AG09309 (cell line): Measurements from ENCODE around the gene SMIM43.
"Not testable (repeated sequence)": the region's sequence is repeated elsewhere in the genome, so short reads cannot be mapped to it uniquely, and the experiment has no call there.

Source experiments
- DNase-seq: peaks from one replicate; pipeline ENCODE4 v3.0.0-alpha.2; 2010; ENCODE audit warnings: low read depth
- H3K4me3 ChIP-seq: 2 replicates; pipeline ENCODE4 v1.5.1; 2011; ENCODE audit warnings: mild to moderate bottlenecking, low read depth, low read length, moderate library complexity; ENCODE audit not compliant: control insufficient read depth
- TF ChIP-seq, protein P1 (sequence below): IDR thresholded peaks from 2 replicates; pipeline ENCODE4 v1.5.1; 2011; ENCODE audit warnings: mild to moderate bottlenecking, low read depth, low read length, inconsistent platforms; ENCODE audit not compliant: insufficient read depth, control insufficient read depth; ENCODE audit errors: missing control alignments

Gene SMIM43

GRCh38 chr4:121739575-121739974 lies 25.4 kb downstream of the SMIM43 start:
- no peak overlapping the region for H3K4me3 ChIP-seq
- TF ChIP-seq, protein P1, sequence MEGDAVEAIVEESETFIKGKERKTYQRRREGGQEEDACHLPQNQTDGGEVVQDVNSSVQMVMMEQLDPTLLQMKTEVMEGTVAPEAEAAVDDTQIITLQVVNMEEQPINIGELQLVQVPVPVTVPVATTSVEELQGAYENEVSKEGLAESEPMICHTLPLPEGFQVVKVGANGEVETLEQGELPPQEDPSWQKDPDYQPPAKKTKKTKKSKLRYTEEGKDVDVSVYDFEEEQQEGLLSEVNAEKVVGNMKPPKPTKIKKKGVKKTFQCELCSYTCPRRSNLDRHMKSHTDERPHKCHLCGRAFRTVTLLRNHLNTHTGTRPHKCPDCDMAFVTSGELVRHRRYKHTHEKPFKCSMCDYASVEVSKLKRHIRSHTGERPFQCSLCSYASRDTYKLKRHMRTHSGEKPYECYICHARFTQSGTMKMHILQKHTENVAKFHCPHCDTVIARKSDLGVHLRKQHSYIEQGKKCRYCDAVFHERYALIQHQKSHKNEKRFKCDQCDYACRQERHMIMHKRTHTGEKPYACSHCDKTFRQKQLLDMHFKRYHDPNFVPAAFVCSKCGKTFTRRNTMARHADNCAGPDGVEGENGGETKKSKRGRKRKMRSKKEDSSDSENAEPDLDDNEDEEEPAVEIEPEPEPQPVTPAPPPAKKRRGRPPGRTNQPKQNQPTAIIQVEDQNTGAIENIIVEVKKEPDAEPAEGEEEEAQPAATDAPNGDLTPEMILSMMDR: no peak
- DNase-seq: no peak

DNA sequence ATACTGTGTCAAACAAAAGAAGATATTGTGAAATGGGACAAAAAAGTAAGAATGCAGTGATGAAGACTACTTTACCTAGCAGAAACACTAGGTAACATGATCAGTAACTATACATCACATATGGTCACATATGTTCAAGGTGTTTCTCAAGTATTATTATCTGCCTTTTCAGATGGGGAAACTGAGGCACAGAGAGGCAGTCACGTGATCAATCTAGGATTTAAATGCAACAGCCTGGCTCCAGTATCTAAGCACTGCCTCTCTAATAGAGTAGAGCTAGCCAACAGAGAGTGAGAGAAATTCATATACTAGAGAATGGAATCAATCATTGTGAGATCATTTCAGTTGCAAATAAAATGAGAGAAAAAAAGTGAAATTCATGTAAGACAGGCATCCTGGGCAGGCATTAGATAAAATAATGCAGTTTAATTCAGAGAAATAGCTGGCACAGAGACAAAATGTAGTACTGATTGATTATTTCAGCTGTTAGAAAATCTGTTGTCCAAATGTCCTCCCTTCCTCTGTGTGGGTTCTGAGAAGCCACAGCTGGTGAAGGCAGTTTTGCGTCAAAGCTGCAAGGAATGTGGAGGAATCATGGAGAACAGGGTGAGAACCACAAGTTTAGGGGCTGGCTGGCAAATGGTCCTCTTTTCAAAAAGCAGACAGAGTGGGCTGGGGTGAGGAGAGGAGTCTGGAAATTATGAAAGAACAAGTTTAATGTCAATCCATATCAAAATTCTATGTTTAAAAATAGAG lies 26.0 kb downstream of the SMIM43 start:
- DNase-seq: no peak
- TF ChIP-seq, protein P1: no peak
- no peak overlapping the region for H3K4me3 ChIP-seq

GRCh38 chr4:121737846-121738554 lies 27.0 kb downstream of the SMIM43 start:
- TF ChIP-seq, protein P1: no peak
- H3K4me3 ChIP-seq: no peak overlapping the region
- no peak for DNase-seq

- no peak for DNase-seq
- TF ChIP-seq, protein P1: peak; percentile 58
- no peak overlapping the region for H3K4me3 ChIP-seq
Measured at GRCh38 chr4:121736735-121737351, 28.1 kb downstream of the SMIM43 start.

GRCh38 chr4:121734571-121734970 lies 30.4 kb downstream of the SMIM43 start:
- TF ChIP-seq, protein P1: no peak
- DNase-seq: no peak
- no peak overlapping the region for H3K4me3 ChIP-seq

- H3K4me3 ChIP-seq: no peak overlapping the region
- TF ChIP-seq, protein P1: no peak
- DNase-seq: no peak
Measured at GRCh38 chr4:121733942-121734341, 31.0 kb downstream of the SMIM43 start.

DNA sequence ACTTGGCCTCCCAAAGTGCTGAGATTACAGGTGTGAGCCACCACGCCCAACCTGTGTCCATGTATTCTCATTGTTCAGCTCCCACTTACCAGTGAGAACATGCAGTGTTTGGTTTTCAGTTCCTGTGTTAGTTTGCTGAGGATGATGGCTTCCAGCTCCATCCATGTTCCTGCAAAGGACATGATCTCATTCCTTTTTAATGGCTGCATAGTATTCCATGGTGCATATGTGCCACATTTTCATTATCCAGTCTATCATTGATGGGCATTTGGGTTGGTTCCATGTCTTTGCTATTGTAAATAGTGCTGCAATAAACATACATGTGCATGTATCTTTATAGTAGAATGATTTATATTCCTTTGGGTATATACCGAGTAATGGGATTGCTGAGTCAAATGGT lies 35.2 kb downstream of the SMIM43 start:
- DNase-seq, H3K4me3 ChIP-seq: not testable (repeated sequence)
